ENCODE measurements around the gene KNOP1.
"Not testable (repeated sequence)": the region's sequence is repeated elsewhere in the genome, so short reads cannot be mapped to it uniquely, and the experiment has no call there.

KNOP1 gene

DNA sequence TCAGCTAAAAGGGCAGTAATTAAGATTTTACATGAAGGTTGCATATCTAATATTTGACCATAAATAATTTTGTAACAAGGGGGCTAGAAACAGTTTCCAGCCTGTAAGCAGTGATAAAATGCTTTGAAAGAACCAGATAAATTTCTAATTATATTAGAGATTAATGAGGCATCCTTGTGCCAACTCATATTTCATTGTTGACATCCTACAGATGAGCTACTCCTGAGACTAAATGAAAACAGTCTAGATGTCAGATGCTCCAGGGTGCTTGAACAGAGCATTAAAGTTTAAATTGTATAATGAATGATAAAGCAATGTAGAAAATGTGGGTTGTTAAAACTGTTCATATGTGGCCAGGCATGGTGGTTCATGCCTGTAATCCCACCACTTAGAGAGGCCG, 23.3 kb upstream of the KNOP1 start:
- DNase-seq (ENCODE audit: low read depth in 2 of 2): no peak

DNA sequence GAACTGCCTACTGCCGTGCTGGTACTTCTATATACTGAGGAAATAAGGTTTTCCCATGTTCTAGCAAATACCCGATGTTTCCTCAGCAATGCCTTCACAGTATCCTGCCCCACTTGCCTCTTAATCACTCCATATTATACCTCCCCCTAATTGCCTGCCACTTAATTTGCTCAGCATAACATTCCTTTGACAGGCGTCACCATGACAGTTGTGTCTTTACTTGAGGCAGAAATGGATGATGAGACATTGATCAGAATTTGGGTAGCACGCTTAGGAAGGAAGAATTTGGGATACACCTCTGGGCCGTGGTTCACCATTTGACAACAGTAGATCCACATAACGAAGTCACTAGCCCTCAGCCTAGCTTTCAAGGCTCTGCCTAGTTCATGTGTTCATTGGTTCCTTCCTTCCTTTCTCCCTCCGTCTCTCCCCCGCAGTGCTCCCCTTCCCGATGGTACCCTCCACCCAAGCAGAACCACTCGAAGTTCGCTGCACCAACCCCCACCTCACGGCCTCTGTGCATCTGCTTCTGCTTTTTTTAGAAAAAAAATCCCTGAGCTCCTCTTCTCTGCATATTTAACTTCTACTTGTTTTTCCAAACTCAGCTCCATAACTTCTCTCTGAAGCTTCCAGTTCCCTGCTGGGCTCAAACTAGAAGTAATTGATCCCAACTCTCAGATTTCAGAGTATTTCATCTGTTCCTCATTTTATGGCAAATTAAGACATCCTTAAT, 19.4 kb upstream of the KNOP1 start:
- no peak for DNase-seq (ENCODE audit: low read depth in 2 of 2)

DNA sequence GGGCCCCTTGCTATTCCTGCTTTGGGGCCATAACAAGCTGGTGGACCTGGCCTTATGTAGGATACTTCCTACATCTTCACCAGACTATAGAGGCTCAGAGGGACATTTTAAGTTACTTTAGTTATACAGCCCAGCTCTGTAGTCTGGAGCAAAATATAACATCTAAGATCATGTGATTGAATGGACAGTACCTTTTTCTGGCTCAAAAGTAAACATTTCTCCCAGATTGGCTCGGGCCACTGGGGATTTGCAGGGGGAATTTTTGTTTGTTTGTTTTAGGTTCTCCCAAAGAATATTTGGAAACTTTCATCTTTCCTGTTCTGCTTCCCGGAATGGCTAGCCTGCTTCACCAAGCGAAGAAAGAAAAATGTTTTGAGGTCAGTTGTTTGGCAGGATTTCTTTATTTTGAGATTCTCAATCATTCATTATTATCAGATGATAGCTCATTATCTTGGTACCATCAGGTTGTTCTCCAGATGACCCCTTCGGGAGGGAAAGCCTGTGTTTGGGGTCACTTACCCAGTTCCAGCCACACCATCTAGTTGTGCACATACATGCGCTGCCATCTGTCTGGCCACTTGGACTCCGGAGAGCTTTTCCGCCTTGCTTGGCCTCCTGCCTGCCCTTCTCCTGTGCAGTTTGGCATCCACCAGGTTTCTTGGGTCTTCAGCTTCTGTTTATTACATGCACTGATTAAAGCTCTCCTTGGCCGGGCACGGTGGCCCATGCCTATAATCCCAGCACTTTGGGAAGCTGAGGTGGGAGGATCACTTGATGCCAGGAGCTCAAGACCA, 17.2 kb upstream of the KNOP1 start:
- no peak for DNase-seq (ENCODE audit: low read depth in 2 of 2)

DNA sequence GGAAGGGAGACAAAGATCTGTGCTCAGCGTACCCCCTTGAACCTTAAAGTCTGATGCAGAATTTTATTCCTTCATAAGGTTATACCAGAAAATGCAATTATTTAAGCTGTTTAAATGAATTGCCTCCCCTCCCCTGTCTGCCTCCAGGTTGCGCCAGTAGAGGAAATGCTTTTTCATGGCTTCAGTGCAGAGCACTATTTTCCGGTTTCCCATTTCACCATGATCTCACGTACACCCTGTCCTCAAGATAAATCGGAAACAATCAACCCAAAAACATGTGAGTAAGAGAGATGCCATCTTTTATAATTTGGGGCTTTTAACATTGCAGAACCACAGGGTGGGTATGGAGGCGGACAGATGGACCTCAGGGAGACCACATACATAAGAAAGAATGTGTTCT, 15.5 kb upstream of the KNOP1 start:
- no peak for DNase-seq (ENCODE audit: low read depth in 2 of 2)

DNA sequence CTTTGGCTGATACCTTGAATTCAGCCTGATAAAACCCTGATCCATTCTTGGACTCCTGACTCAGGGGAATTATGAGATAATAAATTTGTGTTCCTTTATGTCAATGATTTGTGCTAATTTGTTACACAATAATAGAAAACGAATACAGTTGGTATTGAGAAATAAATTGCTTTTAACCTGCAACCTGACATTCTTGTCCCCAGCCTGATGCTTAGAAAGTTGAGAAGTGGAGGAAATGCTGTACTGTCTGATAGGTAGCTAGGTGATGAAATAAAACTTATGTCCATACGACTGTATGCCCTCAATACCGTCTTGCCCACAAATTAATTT, 10.6 kb upstream of the KNOP1 start:
- no peak for DNase-seq (ENCODE audit: low read depth in 2 of 2)

DNA sequence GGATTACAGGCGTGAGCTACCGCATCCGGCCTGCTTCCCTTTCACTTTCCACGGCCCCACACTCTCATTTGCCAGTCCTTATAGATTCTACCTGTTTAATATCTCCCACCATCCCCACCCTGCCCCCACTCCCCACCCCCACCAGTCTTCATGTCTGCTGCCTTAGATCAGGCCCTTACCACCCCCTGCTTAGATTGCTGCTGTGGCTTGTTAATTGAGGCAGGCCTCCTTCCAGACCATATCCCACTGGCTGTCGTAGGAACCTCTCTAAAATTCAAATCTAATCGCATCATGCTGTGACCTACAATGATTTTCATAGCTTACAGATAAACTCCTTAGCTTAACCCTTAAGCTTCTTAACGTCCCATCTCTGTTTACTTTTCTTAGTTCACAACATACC, 5.0 kb upstream of the KNOP1 start:
- no peak for DNase-seq (ENCODE audit: low read depth in 2 of 2)

DNA sequence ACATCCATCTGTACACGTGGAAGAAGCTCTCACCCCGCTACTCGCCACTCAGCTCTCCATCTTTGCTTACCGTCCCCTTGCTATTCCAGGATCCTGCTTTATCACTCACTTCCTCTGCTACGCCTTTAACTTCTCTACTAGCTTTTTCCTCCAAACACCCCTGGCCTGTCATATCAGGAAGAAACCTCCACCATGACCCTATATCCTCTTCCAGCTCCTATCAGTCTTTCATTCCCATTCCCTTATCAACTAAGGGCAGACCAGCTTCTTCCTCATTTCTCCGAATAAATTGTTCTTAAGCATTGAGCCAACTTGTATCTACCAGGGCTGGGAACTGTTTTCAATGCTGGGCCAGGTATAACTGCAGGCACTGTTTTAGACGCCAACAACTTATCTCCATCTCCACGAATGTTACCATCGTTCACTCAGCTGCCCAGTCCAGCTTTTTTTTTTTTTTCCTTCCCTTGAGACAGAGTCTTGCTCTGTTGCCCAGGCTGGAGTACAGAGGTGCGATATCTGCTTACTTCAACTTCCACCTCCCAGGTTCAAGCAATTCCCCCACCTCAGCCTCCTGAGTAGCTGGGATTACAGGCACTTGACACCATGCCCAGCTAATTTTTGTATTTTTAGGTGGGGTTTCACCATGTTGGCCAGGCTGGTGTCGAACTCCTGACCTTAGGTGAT, 4.4 kb upstream of the KNOP1 start:
- DNase-seq (ENCODE audit: low read depth in 2 of 2): no peak

DNA sequence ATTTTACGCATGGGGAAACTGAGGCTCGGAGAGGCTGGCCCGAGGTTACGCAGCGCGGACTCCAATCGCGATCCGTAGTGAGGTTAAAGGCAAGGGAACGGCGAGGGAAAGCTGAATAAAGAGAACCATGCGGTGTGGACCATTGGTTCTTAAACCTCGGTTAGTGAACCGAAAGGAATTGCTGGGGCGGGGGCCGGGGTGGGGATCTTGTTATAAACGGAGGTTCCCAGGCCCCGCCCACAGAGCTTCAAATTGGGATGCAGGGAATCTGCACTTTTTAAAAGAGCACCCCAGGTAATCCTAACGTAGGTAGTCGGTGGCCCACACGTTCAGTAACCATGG, 568 bp upstream of the KNOP1 start:
- DNase-seq (ENCODE audit: low read depth in 2 of 2): no peak

DNA sequence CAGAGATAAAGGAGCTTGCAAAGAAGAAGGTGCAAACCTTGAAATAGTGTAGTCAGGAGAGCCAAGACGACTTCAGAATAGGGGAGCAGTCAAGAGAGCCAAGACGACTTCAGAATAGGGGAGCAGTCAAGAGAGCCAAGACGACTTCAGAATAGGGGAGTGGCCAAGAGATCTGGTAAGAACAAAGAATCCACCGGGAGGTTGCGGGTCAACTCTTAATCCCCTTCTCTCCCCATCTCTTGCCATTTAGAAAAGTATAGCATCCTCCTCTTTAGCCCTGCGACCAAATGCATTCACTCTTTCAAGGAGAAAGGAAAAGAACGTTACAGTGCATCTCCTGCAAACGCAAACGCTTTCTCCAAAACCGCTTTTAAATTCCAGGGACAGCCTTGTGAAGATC, 713 bp downstream of the KNOP1 start:
- DNase-seq (ENCODE audit: low read depth in 2 of 2): no peak

DNA sequence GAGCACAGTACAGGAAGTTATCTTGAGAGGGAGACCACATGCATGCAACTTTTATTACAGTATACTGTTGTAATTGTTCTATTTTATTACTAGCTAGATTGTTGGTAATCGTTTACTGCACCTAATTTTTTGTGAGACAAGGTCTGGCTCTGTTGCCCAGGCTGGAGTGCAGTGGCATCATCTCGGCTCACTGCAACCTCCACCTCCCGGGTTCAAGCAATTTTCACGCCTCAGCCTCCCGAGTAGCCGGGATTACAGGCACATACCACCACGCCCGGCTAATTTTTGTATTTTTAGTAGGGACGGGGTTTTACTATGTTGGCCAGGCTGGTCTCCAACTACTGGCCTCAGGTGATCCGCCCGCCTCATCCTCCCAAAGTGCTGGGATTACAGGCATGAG, 1.3 kb downstream of the KNOP1 start:
- DNase-seq (ENCODE audit: low read depth in 2 of 2): not testable (repeated sequence)

DNA sequence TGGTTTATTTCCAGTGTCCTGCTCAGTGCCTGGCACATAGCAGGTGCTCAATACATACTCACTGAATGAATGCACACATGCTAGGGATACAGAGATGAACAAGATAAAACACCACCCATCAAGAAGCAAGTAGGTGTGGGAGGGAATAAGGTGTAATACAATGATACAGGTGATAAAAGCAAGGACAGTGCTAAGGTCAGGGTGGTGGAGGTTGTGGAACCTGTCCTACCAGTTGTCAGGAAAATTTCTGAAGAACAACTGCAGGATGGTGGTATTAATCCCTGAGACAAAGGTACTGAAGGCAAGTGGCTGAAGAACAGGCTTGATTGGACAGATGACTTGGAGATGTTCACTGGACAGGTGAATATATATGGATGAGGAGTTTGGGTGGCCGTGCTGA, 1.8 kb downstream of the KNOP1 start:
- DNase-seq (ENCODE audit: low read depth in 2 of 2): no peak

DNA sequence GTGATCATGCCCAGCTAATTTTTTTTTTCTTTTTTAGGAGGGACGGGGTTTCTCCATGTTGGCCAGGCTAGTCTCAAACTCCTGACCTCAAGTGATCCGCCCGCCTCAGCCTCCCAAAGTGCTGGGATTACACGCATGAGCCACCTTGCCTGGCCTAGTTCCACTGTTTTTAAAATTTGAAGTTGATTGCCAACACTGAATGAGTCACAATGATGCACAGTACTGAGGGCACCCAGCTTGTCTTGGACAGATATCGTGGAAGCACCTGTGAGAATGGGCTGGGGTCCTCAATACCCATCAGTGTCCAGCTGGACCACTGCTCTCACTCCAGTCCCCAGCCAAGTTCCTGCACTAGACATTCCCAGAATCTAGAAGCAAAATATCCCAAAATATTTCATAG, 2.5 kb downstream of the KNOP1 start:
- DNase-seq (ENCODE audit: low read depth in 2 of 2): no peak

DNA sequence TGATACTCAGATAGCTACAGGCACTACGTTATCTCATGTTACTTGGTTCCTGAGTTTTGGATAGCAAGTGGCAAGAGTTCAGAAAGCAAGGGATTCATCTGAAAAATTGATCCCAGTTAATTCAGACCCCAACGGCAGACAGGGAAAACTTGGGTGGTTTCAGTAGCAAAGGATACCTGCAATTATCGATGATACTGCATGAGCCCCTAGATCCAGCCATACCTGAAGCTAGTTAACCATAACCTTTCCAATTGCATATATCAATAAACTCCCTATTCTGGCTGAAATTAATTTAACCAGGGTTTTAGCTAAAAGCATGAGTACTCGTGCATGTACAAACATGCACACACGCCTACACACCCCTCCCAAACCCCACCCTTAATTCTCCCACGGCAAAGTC, 4.3 kb downstream of the KNOP1 start:
- DNase-seq (ENCODE audit: low read depth in 2 of 2): no peak

DNA sequence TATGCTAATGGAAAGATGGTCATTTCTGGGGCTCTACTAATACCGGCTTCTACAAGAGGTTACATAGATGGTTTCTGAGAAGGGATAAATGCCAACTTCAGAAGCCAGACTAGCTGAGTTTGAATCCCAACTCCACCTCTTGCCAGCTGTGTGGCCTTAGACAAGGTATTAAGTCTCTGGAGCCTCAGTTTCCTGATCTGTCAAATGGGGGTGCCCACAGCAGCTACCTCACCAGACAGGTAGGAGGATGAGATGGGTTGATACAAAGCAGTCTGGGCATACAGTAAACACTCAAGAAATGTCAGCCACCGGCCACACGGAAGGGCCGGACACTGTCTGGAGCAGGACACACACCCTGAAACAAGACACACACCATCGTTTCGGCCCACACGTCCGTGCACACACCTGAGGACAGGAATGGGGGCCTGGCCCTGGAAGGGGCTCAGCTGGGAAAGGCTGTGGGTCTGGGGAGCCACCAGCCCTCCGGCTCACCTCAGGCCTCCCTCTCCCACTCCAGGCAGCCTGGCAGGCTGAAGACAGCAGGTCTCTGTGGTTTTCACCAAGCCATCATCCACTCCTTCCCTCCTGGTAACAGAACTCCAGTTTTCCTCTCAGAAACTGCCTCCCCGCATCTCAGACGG, 5.5 kb downstream of the KNOP1 start:
- no peak for DNase-seq (ENCODE audit: low read depth in 2 of 2)

DNA sequence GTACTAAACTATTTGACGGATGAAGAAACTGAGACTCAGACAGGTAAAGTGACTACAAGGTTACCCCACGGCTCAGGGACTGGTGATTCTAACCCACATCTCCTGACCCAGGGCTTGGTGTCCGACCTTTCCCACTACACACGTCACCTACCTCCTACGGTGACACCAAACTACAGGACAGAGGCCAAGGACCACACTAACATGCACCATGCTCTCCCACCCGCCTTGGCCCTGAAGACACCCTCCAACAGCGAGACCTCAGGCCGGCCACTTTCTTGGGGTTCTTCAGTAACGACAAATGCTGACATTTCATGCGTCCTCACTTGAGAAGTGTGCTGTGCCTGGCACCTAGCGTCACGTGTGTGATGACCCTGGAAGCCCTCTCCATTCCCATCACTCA, 6.4 kb downstream of the KNOP1 start:
- no peak for DNase-seq (ENCODE audit: low read depth in 2 of 2)

DNA sequence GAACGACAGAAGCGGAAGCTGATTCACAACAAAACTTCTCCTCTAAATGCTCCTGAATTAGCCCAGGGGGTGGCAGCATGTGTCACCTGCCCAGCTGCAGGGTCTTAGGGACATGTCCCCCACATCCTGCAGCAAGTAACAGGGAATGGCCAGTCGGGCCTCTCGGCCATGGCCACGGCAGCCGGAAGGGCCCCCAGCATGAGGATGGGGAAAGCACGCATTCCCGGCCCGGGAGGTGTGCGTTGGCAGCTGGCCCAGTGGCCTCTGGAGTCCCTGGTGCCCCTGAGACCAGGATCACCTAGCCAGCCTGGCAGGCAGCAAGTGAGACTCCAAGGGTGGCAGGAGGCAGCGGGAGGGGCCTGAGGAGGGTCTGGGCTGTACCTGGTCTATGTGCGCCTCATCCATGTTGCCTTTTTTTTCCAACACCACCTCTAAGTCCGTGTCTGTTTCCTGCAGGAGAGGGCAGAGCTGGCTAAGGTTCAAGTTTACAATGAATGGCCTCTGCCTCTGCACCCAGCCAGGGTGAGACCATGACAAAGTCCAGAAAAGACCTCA, 7.0 kb downstream of the KNOP1 start:
- no peak for DNase-seq (ENCODE audit: low read depth in 2 of 2)

DNA sequence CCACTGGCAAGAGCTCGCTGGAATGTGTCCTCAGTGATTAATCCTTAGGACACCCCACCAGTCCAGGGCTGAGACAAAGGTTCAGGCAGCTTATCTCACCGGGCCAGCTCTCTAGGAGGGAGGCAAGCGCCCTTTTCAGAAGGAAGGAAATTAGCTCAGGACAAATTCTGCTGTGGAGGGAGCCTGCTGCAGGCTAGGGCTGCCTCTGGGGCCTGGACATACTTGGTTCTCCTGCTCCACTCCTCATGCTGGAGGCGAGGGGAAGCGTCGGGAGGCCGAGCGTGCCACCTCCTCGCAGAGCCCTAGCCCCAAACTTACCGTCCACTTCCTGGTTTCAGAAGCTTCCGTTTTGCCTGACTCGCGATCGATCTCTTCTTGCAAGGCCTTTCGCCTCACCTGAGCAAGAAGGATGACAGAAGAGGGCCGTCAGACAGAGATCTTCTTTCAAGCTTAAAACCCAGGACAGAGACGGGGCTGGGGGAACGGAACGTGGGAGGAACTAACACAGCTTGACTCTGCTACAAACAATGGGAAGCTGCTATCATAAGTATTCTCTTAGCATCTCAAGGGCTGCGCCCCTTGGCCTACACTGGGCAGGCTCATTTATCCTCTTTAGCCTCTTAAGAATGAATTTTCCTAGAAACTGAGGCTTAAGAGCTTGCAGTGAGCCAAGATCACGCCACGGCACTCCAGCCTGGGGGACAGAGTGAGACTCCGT, 7.7 kb downstream of the KNOP1 start:
- no peak for DNase-seq (ENCODE audit: low read depth in 2 of 2)

DNA sequence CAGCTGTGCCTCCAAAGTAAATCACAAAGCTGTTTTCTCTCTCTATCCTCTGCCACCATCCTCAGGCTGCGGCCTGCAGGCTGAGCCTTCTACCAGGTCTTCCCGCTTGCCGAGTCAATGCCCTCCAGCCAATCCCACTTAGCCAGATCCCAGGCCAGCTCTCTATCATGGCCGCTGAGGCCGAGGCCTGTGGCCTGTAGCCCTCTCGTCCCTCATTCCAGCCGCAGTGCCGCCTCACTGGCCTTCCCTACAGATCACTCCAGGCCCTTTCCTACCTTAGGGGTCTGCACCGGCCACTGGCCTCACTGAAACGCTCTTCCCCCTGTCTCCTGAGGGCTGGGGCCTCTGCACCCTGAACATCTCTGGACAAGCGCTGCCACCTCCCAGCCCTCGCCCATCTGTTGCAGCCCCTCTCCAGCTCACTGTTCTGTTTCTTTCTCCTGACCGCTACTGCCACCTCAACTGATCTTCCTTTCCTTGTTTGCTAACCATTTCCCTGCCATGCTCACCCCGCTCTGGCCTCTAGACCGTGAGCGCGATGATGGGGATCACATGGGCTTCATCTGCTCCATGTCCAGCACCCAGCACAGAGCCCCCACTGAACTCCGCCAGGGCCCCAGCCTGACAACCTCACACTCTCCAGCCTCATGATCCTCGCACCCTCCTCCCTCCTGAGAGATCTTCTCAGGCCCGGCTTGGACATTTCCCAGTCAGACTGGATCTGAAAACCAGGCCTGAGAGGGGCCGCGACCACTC, 8.5 kb downstream of the KNOP1 start:
- DNase-seq (ENCODE audit: low read depth in 2 of 2): no peak

DNA sequence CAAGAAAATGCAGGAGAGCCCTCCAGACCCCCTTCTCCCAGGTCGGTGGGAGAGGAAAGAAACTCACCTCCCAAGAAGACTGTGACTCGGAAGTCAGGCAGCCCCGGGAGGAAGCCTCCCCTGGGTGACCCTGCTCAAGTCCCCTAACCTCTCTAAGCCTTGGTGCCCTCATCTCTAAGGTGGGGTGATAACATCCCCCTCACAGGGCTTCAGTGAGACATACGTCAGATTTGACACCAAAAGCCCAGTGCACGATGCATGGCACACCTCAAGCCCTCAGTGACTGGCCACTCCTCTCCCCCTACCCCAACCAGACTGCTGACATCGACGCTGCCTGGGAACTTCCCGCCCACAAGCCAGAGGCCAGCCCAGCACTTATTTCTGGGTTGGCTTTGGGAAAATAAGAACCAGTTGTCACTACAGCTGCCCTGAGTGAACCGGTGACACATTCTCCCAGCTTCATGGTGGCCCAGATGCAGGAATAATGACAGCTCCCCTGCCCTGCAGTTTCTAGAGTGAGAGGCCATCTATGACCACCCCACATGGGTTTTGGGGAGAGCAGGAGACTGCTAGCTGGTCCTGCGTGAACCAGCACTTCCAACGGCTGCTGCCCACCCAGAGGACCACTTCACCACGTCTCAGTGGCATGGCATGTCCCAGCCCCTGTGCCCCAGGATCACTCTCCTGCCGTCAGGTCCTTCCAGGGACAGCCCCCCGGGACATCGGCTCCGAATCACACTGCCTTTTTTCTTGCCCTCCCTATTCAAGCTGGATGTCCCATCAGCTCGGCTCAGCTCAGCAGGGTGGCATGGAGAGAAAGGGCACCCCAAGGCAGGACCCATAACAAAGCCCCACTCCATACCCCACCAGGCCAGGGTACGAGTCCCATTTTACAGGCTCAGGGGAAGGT, 9.5 kb downstream of the KNOP1 start:
- no peak for DNase-seq (ENCODE audit: low read depth in 2 of 2)
